GM18870 (cell line): ENCODE measurements around the gene FOXD4L3.
A peak's percentile ranks its signal among the peaks of the same experiment; 100 is the strongest.
"Not testable (repeated sequence)": the region's sequence is repeated elsewhere in the genome, so short reads cannot be mapped to it uniquely, and the experiment has no call there.

Source experiments
- ATAC-seq: cut with Tn5 transposase; IDR thresholded peaks from one replicate; pipeline ENCODE4 v1.9.1; 2021; ENCODE audit warnings: moderate library complexity; ENCODE audit not compliant: unreplicated experiment

FOXD4L3 gene

GRCh38 chr9:68302567-68302966, at the start of gene FOXD4L3:
Gene FOXD4L3 (plus strand): TSS chr9:68302867. CDS start chr9:68302952, 85 bp downstream.
- ATAC-seq = not testable (repeated sequence)

GRCh38 chr9:68281041-68281440, 21.6 kb upstream of the FOXD4L3 start:
- ATAC-seq = not testable (repeated sequence)

GRCh38 chr9:68303771-68304170, 1.1 kb downstream of the FOXD4L3 start:
- ATAC-seq = not testable (repeated sequence)

GRCh38 chr9:68304212-68304611, 1.5 kb downstream of the FOXD4L3 start:
- ATAC-seq = not testable (repeated sequence)

GRCh38 chr9:68304777-68305176, 2.1 kb downstream of the FOXD4L3 start:
- not testable (repeated sequence) for ATAC-seq

GRCh38 chr9:68305680-68306285, 3.1 kb downstream of the FOXD4L3 start:
- ATAC-seq = not testable (repeated sequence)

- ATAC-seq = not testable (repeated sequence)
Observed at GRCh38 chr9:68306391-68306964, 3.8 kb downstream of the FOXD4L3 start.

- ATAC-seq = not testable (repeated sequence)
Observed at GRCh38 chr9:68307127-68307526, 4.5 kb downstream of the FOXD4L3 start.

- not testable (repeated sequence) for ATAC-seq
Observed at GRCh38 chr9:68307654-68308053, 5.0 kb downstream of the FOXD4L3 start.

GRCh38 chr9:68311208-68311607, 8.5 kb downstream of the FOXD4L3 start:
- not testable (repeated sequence) for ATAC-seq

- ATAC-seq = not testable (repeated sequence)
Observed at GRCh38 chr9:68318209-68318608, 15.5 kb downstream of the FOXD4L3 start.

GRCh38 chr9:68323749-68324148, 21.1 kb downstream of the FOXD4L3 start:
- ATAC-seq = not testable (repeated sequence)

GRCh38 chr9:68324518-68324917, 21.9 kb downstream of the FOXD4L3 start:
- not testable (repeated sequence) for ATAC-seq

- not testable (repeated sequence) for ATAC-seq
Observed at GRCh38 chr9:68329106-68329505, 26.4 kb downstream of the FOXD4L3 start.

- ATAC-seq = not testable (repeated sequence)
Observed at GRCh38 chr9:68330531-68331173, 28.0 kb downstream of the FOXD4L3 start.

- ATAC-seq = not testable (repeated sequence)
Observed at GRCh38 chr9:68332122-68332521, 29.5 kb downstream of the FOXD4L3 start.

GRCh38 chr9:68335935-68336334, 33.3 kb downstream of the FOXD4L3 start:
- ATAC-seq = not testable (repeated sequence)

GRCh38 chr9:68336639-68337339, 34.1 kb downstream of the FOXD4L3 start:
- ATAC-seq = not testable (repeated sequence)

GRCh38 chr9:68338000-68338399, 35.3 kb downstream of the FOXD4L3 start:
- not testable (repeated sequence) for ATAC-seq

- ATAC-seq = peak; percentile 86
Observed at GRCh38 chr9:68342265-68343025, 39.8 kb downstream of the FOXD4L3 start.

- ATAC-seq = not testable (repeated sequence)
Observed at GRCh38 chr9:68343242-68343641, 40.6 kb downstream of the FOXD4L3 start.
